GM12878 (cell line): ENCODE data around the gene LDLRAP1. TPM values are rescaled to one million over a fixed set of nuclear protein-coding genes. Genes with fewer than 3 reads are reported as not detected.

ENCODE experiments used
- ATAC-seq: fragments of 200-7000 bp; cut with Tn5 transposase; 3 replicates; pipeline ENCODE4 v1.9.1; 2020; ENCODE audit warnings: mild to moderate bottlenecking, moderate library complexity
- BruUV-seq: library from RNA; stranded (reverse); fragments of 400-500 nt; replicated peaks from 2 replicates; lab custom pipeline; 2021; lab: Mats Ljungman, UMichigan
- CTCF ChIA-PET: fragments of 300-600 bp; sonication (Branson Sonifier 250); formaldehyde crosslinking; extraction: SDS; loops from one replicate; lab custom pipeline; 2021; ENCODE audit warnings: inconsistent platforms; lab: Yijun Ruan, JAX
- POLR2A ChIA-PET: fragments of 350-600 bp; formaldehyde crosslinking; extraction: SDS; loops from one replicate; lab custom pipeline; 2021; ENCODE audit warnings: inconsistent platforms; lab: Charles Lee
- RAD21 ChIA-PET: fragments of 300-600 bp; sonication (Branson Sonifier 250); formaldehyde crosslinking; loops from one replicate; lab custom pipeline; 2023; ENCODE audit warnings: antibody characterized with exemption; ENCODE audit not compliant: unreplicated experiment; lab: Charles Lee
- SMC1A ChIA-PET: fragments of 300-600 bp; sonication (Branson Sonifier 250); formaldehyde crosslinking; loops from one replicate; lab custom pipeline; 2023; ENCODE audit not compliant: unreplicated experiment, uncharacterized antibody; lab: Charles Lee
- DNase-seq: peaks from one replicate; pipeline ENCODE4 v3.0.0-alpha.2; 2011; ENCODE audit warnings: low read depth, low spot score
- FAIRE-seq: peaks from 3 replicates; lab custom pipeline; 2011; peaks lifted over from hg19 to GRCh38; lab: Jason Lieb, UNC
- H2AFZ ChIP-seq: 2 replicates; pipeline ENCODE4 v1.6.0; 2011; ENCODE audit warnings: low read depth, low read length, control low read depth; ENCODE audit not compliant: control insufficient read depth
- H3K27ac ChIP-seq: 2 replicates; pipeline ENCODE4 v1.5.1; 2011; ENCODE audit warnings: control low read depth; ENCODE audit not compliant: control insufficient read depth, insufficient read depth
- H3K27me3 ChIP-seq, 2 experiments: replicated peaks in 1 of 2; 2 replicates each; pipeline versions ENCODE4 v1.6.0 to v1.6.1; 2011; ENCODE audit warnings: low read length in 1 of 2; ENCODE audit not compliant: control insufficient read depth in 2 of 2, insufficient read depth in 2 of 2
- H3K36me3 ChIP-seq, 2 experiments: 2 replicates each; pipeline ENCODE4 v1.5.1; 2011; ENCODE audit warnings: low read length in 1 of 2; ENCODE audit not compliant: control insufficient read depth in 2 of 2, insufficient read depth in 2 of 2
- H3K4me1 ChIP-seq: 2 replicates; pipeline ENCODE4 v1.6.1; 2011; ENCODE audit warnings: mild to moderate bottlenecking, low read length, moderate library complexity, mixed read lengths; ENCODE audit not compliant: control insufficient read depth, insufficient read depth
- H3K4me2 ChIP-seq: 2 replicates; pipeline ENCODE4 v1.6.0; 2011; ENCODE audit warnings: control low read depth; ENCODE audit not compliant: control insufficient read depth, insufficient read depth
- H3K4me3 ChIP-seq: fragments of 200-600 bp; sonication (generic); 2 replicates; pipeline ENCODE4 v1.5.1; 2016
- H3K79me2 ChIP-seq: 2 replicates; pipeline ENCODE4 v1.6.0; 2011; ENCODE audit warnings: low read length; ENCODE audit not compliant: control insufficient read depth, insufficient read depth
- H3K9ac ChIP-seq: 2 replicates; pipeline ENCODE4 v1.8.0; 2011; ENCODE audit warnings: low read length, control low read depth, mixed read lengths; ENCODE audit not compliant: control insufficient read depth, insufficient read depth
- H3K9me3 ChIP-seq: replicated peaks from 3 replicates; pipeline ENCODE4 v1.5.1; 2011; ENCODE audit warnings: mild to moderate bottlenecking, low read length; ENCODE audit not compliant: control insufficient read depth, insufficient read depth
- H4K20me1 ChIP-seq: 2 replicates; pipeline ENCODE4 v1.6.0; 2011; ENCODE audit not compliant: control insufficient read depth, insufficient read depth
- BCL11A ChIP-seq: IDR thresholded peaks from 2 replicates; pipeline ENCODE4 v1.6.1; 2011; ENCODE audit warnings: low read depth, low read length
- HDAC2 ChIP-seq: fragments of 200-600 bp; sonication (generic); IDR thresholded peaks from 2 replicates; pipeline ENCODE4 v1.6.1; 2017
- JUND ChIP-seq: IDR thresholded peaks from 2 replicates; pipeline ENCODE4 v1.6.1; 2012; ENCODE audit warnings: low read depth, mild to moderate bottlenecking, low read length, improper control_type of control experiment, moderate library complexity
- MEF2B ChIP-seq: fragments of 450-650 bp; IDR thresholded peaks from 2 replicates; pipeline ENCODE4 v1.6.1; 2018; ENCODE audit warnings: mild to moderate bottlenecking, moderate library complexity; ENCODE audit not compliant: partially characterized antibody, poor library complexity, severe bottlenecking
- MYB ChIP-seq: fragments of 150-350 bp; IDR thresholded peaks from 2 replicates; pipeline ENCODE4 v1.6.1; 2014; ENCODE audit warnings: mild to moderate bottlenecking, low read depth, low read length, borderline replicate concordance
- NRF1 ChIP-seq: conservative IDR thresholded peaks from 2 replicates; pipeline ENCODE4 v1.6.1; 2011; ENCODE audit warnings: mild to moderate bottlenecking, low read depth, low read length, improper control_type of control experiment
- PAX8 ChIP-seq: fragments of 450-650 bp; IDR thresholded peaks from 2 replicates; pipeline ENCODE4 v1.6.1; 2017; ENCODE audit warnings: mild to moderate bottlenecking, moderate library complexity
- POLR2AphosphoS2 ChIP-seq: IDR thresholded peaks from 2 replicates; pipeline ENCODE4 v1.6.1; 2011; ENCODE audit warnings: low read depth, mild to moderate bottlenecking, low read length, improper control_type of control experiment, moderate library complexity
- SP1 ChIP-seq: IDR thresholded peaks from one replicate; pipeline ENCODE4 v1.6.1; 2011; ENCODE audit warnings: low read depth, low read length
- SPI1 ChIP-seq: IDR thresholded peaks from 2 replicates; pipeline ENCODE4 v1.6.1; 2011; ENCODE audit warnings: low read depth, mild to moderate bottlenecking, low read length, moderate library complexity, borderline replicate concordance; ENCODE audit not compliant: insufficient read depth
- WGBS: methylation state at CpG from one replicate; pipeline ENCODE4 v1.1.6; 2016; ENCODE audit warnings: low lambda C conversion rate; ENCODE audit not compliant: insufficient replicate concordance, insufficient coverage; ENCODE audit errors: missing lambda C conversion rate; 5-methylcytosine and 5-hydroxymethylcytosine counted together
- in situ Hi-C: fragments of 300-500 bp; cut with MboI; formaldehyde crosslinking; loops from 9 replicates; pipeline ENCODE4 v1.14.3; 2018; ENCODE audit warnings: mixed read lengths
- intact Hi-C: fragments of 100-400 bp; cut with micrococcal nuclease; formaldehyde crosslinking; loops from one replicate; pipeline ENCODE4 v1.14.2; 2022; ENCODE audit not compliant: unreplicated experiment
- polyA plus RNA-seq, 11 experiments: library from polyadenylated mRNA; depleted of rRNA in 4 of 11; unstranded in 6 of 11; stranded (reverse) in 5 of 11; fragments of >200 nt; fragmentation: Nextera tagmentation in 4 of 11; fragmentation: Illumina TruSeq in 1 of 11; extraction: Ambion mirVana in 4 of 11; extraction: Trizol in 1 of 11; gene quantifications; 1 replicate in 1 of 11; 2 replicates in 10 of 11; pipeline versions ENCODE4 v1.2.1 to v1.2.3, GENCODE V29; 2011 to 2016; ENCODE audit warnings: inconsistent platforms in 2 of 11, missing spikeins in 2 of 11, low read depth in 1 of 11
- total RNA-seq, 4 experiments: library from RNA; depleted of rRNA in 3 of 4; stranded (reverse); fragments of >200 nt in 3 of 4; fragmentation: Illumina TruSeq in 1 of 4; extraction: Trizol in 1 of 4; gene quantifications; 2 replicates each; pipeline versions ENCODE4 v1.2.1 to v1.2.3, GENCODE V29; 2013 to 2021
- TF ChIP-seq, protein P1 (sequence below): fragments of 450-650 bp; formaldehyde crosslinking; IDR thresholded peaks from 2 replicates; pipeline ENCODE4 v1.5.0; 2022; ENCODE audit warnings: mild to moderate bottlenecking, missing genetic modification characterization
- TF ChIP-seq, protein P2 (sequence below): fragments of 450-650 bp; IDR thresholded peaks from 2 replicates; pipeline ENCODE4 v1.6.1; 2016; ENCODE audit warnings: mild to moderate bottlenecking, moderate library complexity, borderline replicate concordance

LDLRAP1 gene
- total and polyA plus RNA-seq, 10 of the 15 experiments (the other 5 are each of a cell fraction or from before 2014, with no cell fraction given), result 0.43 to 37.6 (median 22.0) TPM

DNA sequence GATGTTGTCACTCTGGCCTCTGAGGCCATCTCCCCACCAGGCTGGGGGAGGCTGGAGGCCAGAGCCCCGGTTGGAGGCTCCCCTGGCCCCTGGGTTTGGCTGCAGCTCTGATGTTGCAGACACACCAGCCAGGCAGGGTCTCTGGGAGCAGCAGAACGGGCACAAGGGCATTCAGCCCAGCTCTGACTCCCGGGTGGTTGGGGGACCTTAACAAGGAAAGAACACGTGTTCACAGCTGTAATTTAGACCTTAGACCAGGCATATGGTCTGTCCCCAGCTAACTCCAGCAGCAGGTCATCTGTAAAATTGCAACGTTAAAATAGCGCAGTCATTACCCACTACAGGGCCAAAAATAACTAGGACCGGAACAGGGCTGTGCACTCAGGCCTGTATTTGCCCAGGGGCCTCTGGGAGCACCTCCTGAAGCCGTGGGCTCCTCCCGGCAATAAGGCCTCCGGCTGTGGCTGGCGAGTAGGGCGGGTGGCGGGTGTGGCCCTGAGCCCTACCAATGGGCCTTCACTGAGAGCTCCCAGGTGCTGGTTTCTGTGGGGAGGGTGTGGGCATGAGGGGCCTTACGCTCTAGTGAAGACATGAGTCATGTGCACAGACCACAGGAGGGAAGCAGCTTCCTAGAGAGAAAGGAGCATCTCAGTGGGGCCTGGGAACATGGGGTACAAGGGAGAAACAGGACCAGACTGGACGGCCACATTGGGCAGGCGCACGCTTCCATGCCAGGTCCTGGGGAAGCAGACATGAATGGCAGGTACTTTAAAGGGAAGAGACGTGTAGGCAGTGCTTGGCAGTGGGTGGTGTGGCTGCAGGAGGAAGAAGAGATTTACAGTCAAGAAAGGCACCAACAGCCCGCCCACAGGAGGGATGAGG lies 6.1 kb downstream of the LDLRAP1 start:
- CTCF ChIA-PET, result interaction anchor here (0.6 to 2.3 kb wide), 18 partner anchors 23 to 736 kb away, joined by 3 to 12 read pairs (median 4); no protein-coding TSS in a partner anchor
- SMC1A ChIA-PET, result interaction anchor here (0.5 to 3.0 kb wide), 11 partner anchors 27 to 817 kb away, joined by 3 to 15 read pairs (median 4); no protein-coding TSS in a partner anchor
- FAIRE-seq (peak; percentile 94), ATAC-seq (peak; percentile 95), DNase-seq (peak; percentile 94)
- no peaks in the 10 kb centered on the region; the same call in 2 of the 3 replicates for H3K9me3 ChIP-seq
- peak overlapping the region; percentile 90 for H3K4me2 ChIP-seq
- H3K4me3 ChIP-seq, result peak overlapping the region; percentile 49; the same call in 1 of the 2 replicates
- in situ Hi-C loops (no loop called here), intact Hi-C loops (loop anchor here (5.0 kb wide), 1 partner anchor 128 kb away; no protein-coding TSS in a partner anchor)
- peaks cover 63% of the 10 kb centered on the region for H3K4me1 ChIP-seq
- under 1% methylated on average over 19 of the region's 19 CpGs for WGBS
- no peaks in the 10 kb centered on the region for H3K27me3 ChIP-seq
- POLR2A ChIA-PET, result interaction anchor here (0.6 to 1.7 kb wide), 7 partner anchors 16 to 886 kb away, joined by 3 to 7 read pairs (median 3); partner anchors contain the start of genes MAN1C1 and MTFR1L
- TSS peak; percentile 44 for BruUV-seq
- H3K27ac ChIP-seq, result peak overlapping the region; percentile 85
- RAD21 ChIA-PET, result interaction anchor here (0.5 to 3.5 kb wide), 13 partner anchors 11 to 448 kb away, joined by 3 to 16 read pairs (median 3); partner anchors contain the start of gene PAFAH2
- no peaks in the 10 kb centered on the region; the same call in 1 of the 2 replicates for H4K20me1 ChIP-seq
- H3K36me3 ChIP-seq, result peaks cover 0 to under 1% of the 10 kb centered on the region in 2 experiments; a peak in 2 of 4 replicates
- H3K79me2 ChIP-seq, result peaks cover 33% of the 10 kb centered on the region
- peak overlapping the region; percentile 62 for H2AFZ ChIP-seq
- H3K9ac ChIP-seq, result peak overlapping the region; percentile 65; the same call in 1 of the 2 replicates
- no peak for TF ChIP-seq NRF1
- no peak for TF ChIP-seq JUND
- peak; percentile 43 for TF ChIP-seq SP1
- TF ChIP-seq BCL11A, result peak; percentile 47; the same call in 1 of the 2 replicates
- TF ChIP-seq PAX8, result no peak
- no peak for TF ChIP-seq HDAC2
- TF ChIP-seq, protein P1, sequence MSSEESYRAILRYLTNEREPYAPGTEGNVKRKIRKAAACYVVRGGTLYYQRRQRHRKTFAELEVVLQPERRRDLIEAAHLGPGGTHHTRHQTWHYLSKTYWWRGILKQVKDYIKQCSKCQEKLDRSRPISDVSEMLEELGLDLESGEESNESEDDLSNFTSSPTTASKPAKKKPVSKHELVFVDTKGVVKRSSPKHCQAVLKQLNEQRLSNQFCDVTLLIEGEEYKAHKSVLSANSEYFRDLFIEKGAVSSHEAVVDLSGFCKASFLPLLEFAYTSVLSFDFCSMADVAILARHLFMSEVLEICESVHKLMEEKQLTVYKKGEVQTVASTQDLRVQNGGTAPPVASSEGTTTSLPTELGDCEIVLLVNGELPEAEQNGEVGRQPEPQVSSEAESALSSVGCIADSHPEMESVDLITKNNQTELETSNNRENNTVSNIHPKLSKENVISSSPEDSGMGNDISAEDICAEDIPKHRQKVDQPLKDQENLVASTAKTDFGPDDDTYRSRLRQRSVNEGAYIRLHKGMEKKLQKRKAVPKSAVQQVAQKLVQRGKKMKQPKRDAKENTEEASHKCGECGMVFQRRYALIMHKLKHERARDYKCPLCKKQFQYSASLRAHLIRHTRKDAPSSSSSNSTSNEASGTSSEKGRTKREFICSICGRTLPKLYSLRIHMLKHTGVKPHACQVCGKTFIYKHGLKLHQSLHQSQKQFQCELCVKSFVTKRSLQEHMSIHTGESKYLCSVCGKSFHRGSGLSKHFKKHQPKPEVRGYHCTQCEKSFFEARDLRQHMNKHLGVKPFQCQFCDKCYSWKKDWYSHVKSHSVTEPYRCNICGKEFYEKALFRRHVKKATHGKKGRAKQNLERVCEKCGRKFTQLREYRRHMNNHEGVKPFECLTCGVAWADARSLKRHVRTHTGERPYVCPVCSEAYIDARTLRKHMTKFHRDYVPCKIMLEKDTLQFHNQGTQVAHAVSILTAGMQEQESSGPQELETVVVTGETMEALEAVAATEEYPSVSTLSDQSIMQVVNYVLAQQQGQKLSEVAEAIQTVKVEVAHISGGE (CRISPR knock-in tag), result no peak
- TF ChIP-seq, protein P2, sequence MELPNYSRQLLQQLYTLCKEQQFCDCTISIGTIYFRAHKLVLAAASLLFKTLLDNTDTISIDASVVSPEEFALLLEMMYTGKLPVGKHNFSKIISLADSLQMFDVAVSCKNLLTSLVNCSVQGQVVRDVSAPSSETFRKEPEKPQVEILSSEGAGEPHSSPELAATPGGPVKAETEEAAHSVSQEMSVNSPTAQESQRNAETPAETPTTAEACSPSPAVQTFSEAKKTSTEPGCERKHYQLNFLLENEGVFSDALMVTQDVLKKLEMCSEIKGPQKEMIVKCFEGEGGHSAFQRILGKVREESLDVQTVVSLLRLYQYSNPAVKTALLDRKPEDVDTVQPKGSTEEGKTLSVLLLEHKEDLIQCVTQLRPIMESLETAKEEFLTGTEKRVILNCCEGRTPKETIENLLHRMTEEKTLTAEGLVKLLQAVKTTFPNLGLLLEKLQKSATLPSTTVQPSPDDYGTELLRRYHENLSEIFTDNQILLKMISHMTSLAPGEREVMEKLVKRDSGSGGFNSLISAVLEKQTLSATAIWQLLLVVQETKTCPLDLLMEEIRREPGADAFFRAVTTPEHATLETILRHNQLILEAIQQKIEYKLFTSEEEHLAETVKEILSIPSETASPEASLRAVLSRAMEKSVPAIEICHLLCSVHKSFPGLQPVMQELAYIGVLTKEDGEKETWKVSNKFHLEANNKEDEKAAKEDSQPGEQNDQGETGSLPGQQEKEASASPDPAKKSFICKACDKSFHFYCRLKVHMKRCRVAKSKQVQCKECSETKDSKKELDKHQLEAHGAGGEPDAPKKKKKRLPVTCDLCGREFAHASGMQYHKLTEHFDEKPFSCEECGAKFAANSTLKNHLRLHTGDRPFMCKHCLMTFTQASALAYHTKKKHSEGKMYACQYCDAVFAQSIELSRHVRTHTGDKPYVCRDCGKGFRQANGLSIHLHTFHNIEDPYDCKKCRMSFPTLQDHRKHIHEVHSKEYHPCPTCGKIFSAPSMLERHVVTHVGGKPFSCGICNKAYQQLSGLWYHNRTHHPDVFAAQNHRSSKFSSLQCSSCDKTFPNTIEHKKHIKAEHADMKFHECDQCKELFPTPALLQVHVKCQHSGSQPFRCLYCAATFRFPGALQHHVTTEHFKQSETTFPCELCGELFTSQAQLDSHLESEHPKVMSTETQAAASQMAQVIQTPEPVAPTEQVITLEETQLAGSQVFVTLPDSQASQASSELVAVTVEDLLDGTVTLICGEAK, result no peak
- TF ChIP-seq MEF2B, result peak; percentile 87
- no peak for TF ChIP-seq POLR2AphosphoS2
- no peak; the same call in 1 of the 2 replicates for TF ChIP-seq MYB
- TF ChIP-seq SPI1, result no peak
